GM18511 (cell line): ENCODE results near the gene LAMA5.

Source experiments
- ATAC-seq: cut with Tn5 transposase; IDR thresholded peaks from one replicate; pipeline ENCODE4 v1.9.1; 2021; ENCODE audit warnings: mild to moderate bottlenecking, moderate library complexity; ENCODE audit not compliant: unreplicated experiment

LAMA5 gene

DNA sequence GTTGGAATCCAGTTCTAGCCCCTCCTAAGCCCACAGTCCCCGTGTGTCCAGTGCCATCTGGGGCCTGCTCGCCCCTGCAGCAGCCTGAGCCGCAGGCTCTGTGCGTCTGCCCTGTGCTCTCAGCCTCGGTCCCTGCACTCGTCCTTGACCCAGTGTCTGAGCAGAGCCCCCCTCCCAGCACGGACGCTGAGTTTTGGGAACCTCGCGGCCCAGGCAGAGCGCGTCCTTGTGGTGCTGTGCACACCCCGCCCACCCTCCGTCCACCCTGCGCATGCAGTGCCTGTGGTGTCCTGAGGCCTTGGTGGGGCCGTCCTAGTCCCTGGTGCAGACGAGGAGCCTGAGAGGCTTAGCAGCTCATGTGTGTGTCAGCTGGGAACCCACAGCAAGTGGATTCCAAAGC lies 97.2 kb downstream of the LAMA5 start:
- no peak for ATAC-seq

- no peak for ATAC-seq
Measured at GRCh38 chr20:62269378-62269777, 97.7 kb downstream of the LAMA5 start.

DNA sequence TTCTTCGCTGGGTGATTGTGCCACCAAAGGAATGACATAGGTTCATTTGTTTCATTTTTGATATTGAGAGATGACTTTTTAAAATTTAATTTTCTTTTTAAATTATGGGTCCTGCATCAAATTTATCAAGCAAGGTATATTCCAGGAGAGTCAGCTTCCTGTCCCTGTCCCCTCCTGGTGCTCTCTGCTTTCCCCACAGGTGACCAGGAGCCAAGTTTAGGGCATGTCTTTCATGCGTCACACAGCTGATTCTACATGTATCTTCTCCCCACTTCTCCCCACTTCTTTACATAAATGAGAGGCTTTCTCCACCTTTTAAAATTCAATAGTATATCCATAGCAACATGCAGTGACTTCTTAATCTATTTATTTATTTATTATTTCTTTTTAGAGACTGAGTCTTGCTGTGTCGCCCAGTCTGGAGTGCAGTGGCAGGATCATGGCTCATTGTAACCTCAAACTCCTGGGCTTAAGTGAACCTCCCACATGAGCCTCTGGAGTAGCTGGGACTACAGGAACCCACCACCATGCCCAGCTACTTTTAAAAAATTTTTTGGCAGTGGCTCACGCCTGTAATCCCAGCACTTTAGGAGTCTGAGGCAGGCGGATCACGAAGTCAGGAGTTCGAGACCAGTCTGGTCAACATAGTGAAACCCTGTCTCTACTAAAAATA lies 98.7 kb downstream of the LAMA5 start:
- no peak for ATAC-seq

DNA sequence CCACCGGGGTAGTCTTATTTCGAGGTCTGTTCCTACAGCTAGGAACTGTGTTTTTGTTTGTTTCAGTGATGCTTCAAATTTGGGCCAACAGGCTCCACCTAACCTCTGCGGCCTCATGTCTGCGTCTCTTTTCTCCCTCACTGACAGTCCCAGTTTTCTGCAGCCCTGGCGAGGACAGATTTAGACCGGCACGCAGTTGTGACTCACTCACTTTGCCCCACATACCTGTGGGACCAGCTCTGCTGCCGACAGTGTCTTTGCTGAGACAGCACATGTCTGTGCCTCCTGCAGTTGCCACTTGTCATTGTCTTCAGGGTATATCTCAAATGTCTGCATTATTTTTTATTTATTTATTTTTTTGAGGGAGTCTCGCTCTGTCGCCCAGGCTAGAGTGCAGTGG lies 99.6 kb downstream of the LAMA5 start:
- ATAC-seq: no peak

GRCh38 chr20:62266851-62267250 lies 100.3 kb downstream of the LAMA5 start:
- no peak for ATAC-seq

DNA sequence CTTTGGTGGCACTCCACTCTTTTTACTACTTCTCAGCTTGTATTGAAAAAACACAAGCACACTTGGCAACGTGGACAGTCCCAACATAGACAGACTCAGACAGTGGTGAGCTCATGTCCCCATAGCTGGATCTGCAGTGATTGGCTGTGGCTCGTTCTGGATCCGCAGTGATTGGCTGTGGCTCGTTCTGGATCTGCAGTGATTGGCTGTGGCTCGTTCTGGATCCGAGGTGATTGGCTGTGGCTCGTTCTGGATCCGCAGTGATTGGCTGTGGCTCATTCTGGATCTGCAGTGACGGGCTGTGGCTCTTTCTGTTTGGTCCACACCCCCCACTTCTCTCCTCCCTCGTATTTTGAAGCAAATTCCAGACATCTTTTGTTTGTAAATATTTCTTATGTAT lies 100.8 kb downstream of the LAMA5 start:
- no peak for ATAC-seq

DNA sequence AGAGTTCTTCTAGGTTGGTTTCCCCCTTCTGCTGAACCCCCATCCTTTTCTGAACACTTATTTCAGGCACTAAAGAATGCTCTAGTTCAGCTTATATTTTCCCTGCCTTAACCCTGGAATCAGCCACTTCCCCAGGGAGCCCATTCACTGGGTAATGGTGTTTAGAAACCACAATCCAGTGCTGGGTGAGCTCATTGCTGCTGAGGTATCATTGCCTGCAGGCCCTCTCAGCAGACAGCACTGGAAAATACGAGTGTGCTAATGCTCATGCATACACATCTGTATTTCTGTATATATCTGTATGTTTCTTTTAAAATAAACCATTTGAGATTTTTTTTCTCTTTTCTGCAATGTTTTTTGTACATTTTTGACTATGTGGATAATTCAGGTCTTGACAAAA lies 101.7 kb downstream of the LAMA5 start:
- ATAC-seq: no peak

- ATAC-seq: no peak
Measured at GRCh38 chr20:62263396-62263795, 103.7 kb downstream of the LAMA5 start.

DNA sequence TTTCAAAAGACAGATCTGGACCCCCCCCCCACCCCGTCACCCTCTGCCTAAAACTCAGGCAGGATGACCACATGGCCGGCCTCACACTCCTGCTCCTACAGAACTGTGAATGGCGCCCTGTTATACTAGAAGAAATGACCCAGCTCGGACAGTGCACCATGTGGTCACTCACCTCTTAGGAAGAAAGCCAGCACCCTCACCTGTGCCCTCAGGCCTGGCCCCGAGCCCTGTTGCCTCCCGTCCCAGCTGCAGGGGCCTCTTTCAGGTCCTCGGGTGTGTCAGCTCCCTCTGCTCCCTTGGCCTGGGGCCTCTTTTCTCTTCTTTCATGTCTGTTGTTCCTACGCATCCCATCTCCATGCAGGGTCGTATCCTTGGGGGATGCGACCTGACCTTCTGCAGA lies 105.0 kb downstream of the LAMA5 start:
- ATAC-seq: no peak

DNA sequence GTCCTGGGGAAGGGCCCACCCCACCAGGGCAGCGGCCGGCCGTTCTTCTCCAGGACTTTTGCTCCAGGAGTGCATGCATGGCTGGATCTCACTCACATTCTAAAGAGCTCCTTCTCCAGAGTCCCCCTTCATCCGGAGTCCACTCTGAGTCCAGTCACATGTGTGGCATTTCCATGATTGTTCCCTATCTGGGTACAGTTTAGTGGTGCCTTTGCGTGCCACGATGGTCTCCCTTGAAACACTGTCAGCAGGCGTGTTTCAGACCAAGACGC lies 107.9 kb downstream of the LAMA5 start:
- ATAC-seq: no peak
